Lower leg skin (tissue), 3 donors: ENCODE data around the gene VAV2.

ENCODE experiments used
- CTCF ChIP-seq, 3 donors: fragments of 450-650 bp; IDR thresholded peaks; one replicate each; pipeline ENCODE4 v1.5.1; 2016; ENCODE audit warnings: antibody characterized with exemption in 3 of 3, mild to moderate bottlenecking in 3 of 3, moderate library complexity in 2 of 3
- POLR2A ChIP-seq, 2 donors: fragments of 450-650 bp; IDR thresholded peaks; one replicate each; pipeline ENCODE4 v1.6.1; 2016 to 2017; ENCODE audit warnings: antibody characterized with exemption in 2 of 2, mild to moderate bottlenecking in 1 of 2, moderate library complexity in 1 of 2

DNA sequence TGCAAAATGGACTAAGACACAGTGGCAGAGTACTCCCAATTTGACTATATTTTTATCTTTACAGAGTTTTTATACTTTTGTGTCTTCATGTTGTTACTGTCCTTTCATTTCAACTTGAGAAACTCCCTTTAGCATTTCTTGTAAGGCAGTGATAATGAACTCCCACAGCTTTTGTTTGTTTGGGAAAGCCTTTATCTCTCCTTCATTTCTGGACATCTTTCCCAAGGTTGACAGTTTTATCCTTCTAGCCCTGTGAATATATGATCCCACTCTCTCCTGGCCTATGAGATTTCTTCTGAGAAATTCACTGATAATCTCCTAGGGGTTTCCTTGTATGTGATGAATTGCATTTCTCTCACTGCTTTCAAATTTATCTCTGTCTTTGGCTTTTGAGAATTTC is 244.8 kb downstream of the VAV2 start:
- no peak for TF ChIP-seq POLR2A (IDR thresholded peaks at IDR 0.05)
- TF ChIP-seq CTCF (IDR thresholded peaks at IDR 0.05) = no peak
